GM18951 (cell line): ENCODE measurements around the gene CDC123.

Experiments used
- POLR2A ChIP-seq: IDR thresholded peaks from 4 replicates; pipeline ENCODE4 v1.6.1; 2011; ENCODE audit warnings: mild to moderate bottlenecking; ENCODE audit not compliant: insufficient read length, insufficient read depth; ENCODE audit errors: extremely low read depth
- in situ Hi-C: fragments of 300-500 bp; cut with MboI; formaldehyde crosslinking; loops from one replicate; pipeline ENCODE4 v1.12.0; 2022; ENCODE audit warnings: low sequenced_read_pairs, mixed read lengths, inconsistent platforms; ENCODE audit not compliant: unreplicated experiment

The CDC123 gene

GRCh38 chr10:12201543-12201942 is 5.6 kb downstream of the CDC123 start:
- in situ Hi-C loops, result no loop called here
- no peak for TF ChIP-seq POLR2A

GRCh38 chr10:12202226-12202625 is 6.2 kb downstream of the CDC123 start:
- no peak for TF ChIP-seq POLR2A
- in situ Hi-C loops, result no loop called here

- in situ Hi-C loops, result no loop called here
- TF ChIP-seq POLR2A, result no peak
Measured at GRCh38 chr10:12205082-12205481, 9.1 kb downstream of the CDC123 start.

- no peak for TF ChIP-seq POLR2A
- in situ Hi-C loops, result no loop called here
Measured at GRCh38 chr10:12207114-12207513, 11.1 kb downstream of the CDC123 start.

- in situ Hi-C loops, result no loop called here
- TF ChIP-seq POLR2A, result no peak
Measured at GRCh38 chr10:12208460-12208859, 12.5 kb downstream of the CDC123 start.

GRCh38 chr10:12212454-12212853 is 16.5 kb downstream of the CDC123 start:
- in situ Hi-C loops, result no loop called here
- TF ChIP-seq POLR2A, result no peak

- no peak for TF ChIP-seq POLR2A
- in situ Hi-C loops, result no loop called here
Measured at GRCh38 chr10:12213621-12214020, 17.6 kb downstream of the CDC123 start.

GRCh38 chr10:12214093-12214492 is 18.1 kb downstream of the CDC123 start:
- no peak for TF ChIP-seq POLR2A
- in situ Hi-C loops, result no loop called here

GRCh38 chr10:12214763-12215218 is 18.8 kb downstream of the CDC123 start:
- in situ Hi-C loops, result no loop called here
- TF ChIP-seq POLR2A, result no peak

GRCh38 chr10:12218991-12219390 is 23.0 kb downstream of the CDC123 start:
- in situ Hi-C loops, result no loop called here

GRCh38 chr10:12221323-12222298 is 25.6 kb downstream of the CDC123 start:
- TF ChIP-seq POLR2A, result no peak
- in situ Hi-C loops, result no loop called here

More at GRCh38 chr10:12218991-12219390, 23.0 kb downstream of the CDC123 start:
- TF ChIP-seq POLR2A, result no peak

GRCh38 chr10:12225444-12225843 is 29.5 kb downstream of the CDC123 start:
- in situ Hi-C loops, result loop anchor here (25.0 kb wide), 2 partner anchors 662 to 837 kb away; no protein-coding TSS in a partner anchor
- no peak for TF ChIP-seq POLR2A

- in situ Hi-C loops, result loop anchor here (25.0 kb wide), 2 partner anchors 661 to 836 kb away; no protein-coding TSS in a partner anchor
Measured at GRCh38 chr10:12226438-12226837, 30.4 kb downstream of the CDC123 start.

- TF ChIP-seq POLR2A, result no peak
- in situ Hi-C loops, result loop anchor here (25.0 kb wide), 2 partner anchors 658 to 833 kb away; no protein-coding TSS in a partner anchor
Measured at GRCh38 chr10:12228851-12229250, 32.9 kb downstream of the CDC123 start.

- in situ Hi-C loops, result loop anchor here (25.0 kb wide), 2 partner anchors 653 to 828 kb away; no protein-coding TSS in a partner anchor
Measured at GRCh38 chr10:12234687-12235086, 38.7 kb downstream of the CDC123 start.
